SK-N-SH (cell line): ENCODE measurements around the gene KCNN3. TPM values are rescaled to one million over a fixed set of nuclear protein-coding genes. Genes with fewer than 3 reads are reported as not detected.

ENCODE experiments used
- CTCF ChIA-PET: fragments of 300-600, 350-600 bp; formaldehyde crosslinking; extraction: SDS; loops from one replicate; lab custom pipeline; 2021; lab: Yijun Ruan, JAX
- POLR2A ChIA-PET: fragments of 350-600 bp; sonication (Branson Sonifier 250); formaldehyde crosslinking; extraction: SDS; loops from one replicate; lab custom pipeline; 2020; ENCODE audit warnings: antibody characterized with exemption, inconsistent platforms; lab: Yijun Ruan, JAX
- DNase-seq: peaks from one replicate; pipeline ENCODE4 v3.0.0; 2012
- H2AFZ ChIP-seq: fragments of 200-600 bp; sonication (generic); 2 replicates; pipeline ENCODE4 v1.8.1; 2016; ENCODE audit warnings: antibody characterized with exemption, mild to moderate bottlenecking, low read depth
- H3F3A ChIP-seq: fragments of 200-600 bp; sonication (generic); replicated peaks from 2 replicates; pipeline ENCODE3; 2016; ENCODE audit warnings: antibody characterized with exemption, mild to moderate bottlenecking; ENCODE audit not compliant: insufficient read depth
- H3K27ac ChIP-seq, 2 experiments: fragments of 200-500 bp in 1 of 2; fragments of 200-600 bp in 1 of 2; sonication (Bioruptor generic) in 1 of 2; sonication (generic), shearing (Covaris generic) in 1 of 2; 2 replicates each; pipeline versions ENCODE4 v1.5.1 to v1.6.1; 2014 to 2016; ENCODE audit warnings: low read depth in 2 of 2, inconsistent platforms in 1 of 2, low read length in 1 of 2, mild to moderate bottlenecking in 1 of 2, mixed read lengths in 1 of 2
- H3K27me3 ChIP-seq: fragments of 200-600 bp; sonication (generic), shearing (Covaris generic); 2 replicates; pipeline ENCODE4 v1.6.1; 2016; ENCODE audit warnings: mixed run types; ENCODE audit not compliant: insufficient read depth
- H3K36me3 ChIP-seq, 2 experiments: fragments of 200-500 bp in 1 of 2; fragments of 200-600 bp in 1 of 2; sonication (Bioruptor generic) in 1 of 2; sonication (generic) in 1 of 2; replicated peaks in 1 of 2; 2 replicates each; pipeline versions ENCODE3 to v1.5.1; 2014 to 2016; ENCODE audit warnings: low read length in 1 of 2, mild to moderate bottlenecking in 1 of 2; ENCODE audit not compliant: insufficient read depth in 2 of 2, control insufficient read depth in 1 of 2
- H3K4me1 ChIP-seq, 2 experiments: fragments of 200-500 bp in 1 of 2; fragments of 200-600 bp in 1 of 2; sonication (Bioruptor generic) in 1 of 2; sonication (generic), shearing (Covaris generic) in 1 of 2; 2 replicates each; pipeline versions ENCODE4 v1.5.1 to v1.6.1; 2014 to 2016; ENCODE audit warnings: low read depth in 1 of 2, low read length in 1 of 2, mixed run types in 1 of 2; ENCODE audit not compliant: insufficient read depth in 2 of 2, control insufficient read depth in 1 of 2
- H3K4me2 ChIP-seq: fragments of 200-600 bp; sonication (generic), shearing (Covaris generic); 2 replicates; pipeline ENCODE4 v1.6.1; 2017; ENCODE audit warnings: mixed run types
- H3K4me3 ChIP-seq, 2 experiments: fragments of 200-500 bp in 1 of 2; fragments of 200-600 bp in 1 of 2; sonication (Bioruptor generic) in 1 of 2; sonication (generic), shearing (Covaris generic) in 1 of 2; 2 replicates each; pipeline versions ENCODE4 v1.5.1 to v1.8.1; 2014 to 2016; ENCODE audit warnings: low read depth in 2 of 2, inconsistent platforms in 1 of 2, low read length in 1 of 2, mild to moderate bottlenecking in 1 of 2, mixed read lengths in 1 of 2, moderate library complexity in 1 of 2
- H3K79me2 ChIP-seq: fragments of 200-600 bp; sonication (generic); 2 replicates; pipeline ENCODE4 v1.8.1; 2017; ENCODE audit warnings: mild to moderate bottlenecking; ENCODE audit not compliant: insufficient read depth
- H3K9ac ChIP-seq: fragments of 200-600 bp; sonication (generic); 2 replicates; pipeline ENCODE4 v1.6.1; 2017; ENCODE audit warnings: mixed run types
- H3K9me2 ChIP-seq: fragments of 200-600 bp; sonication (generic); 2 replicates; pipeline ENCODE4 v1.6.1; 2017; ENCODE audit warnings: mixed run types
- H3K9me3 ChIP-seq: fragments of 200-600 bp; sonication (generic); 2 replicates; pipeline ENCODE4 v1.6.1; 2017; ENCODE audit warnings: mixed run types, mild to moderate bottlenecking, moderate library complexity
- H4K20me1 ChIP-seq: fragments of 200-600 bp; sonication (generic); 2 replicates; pipeline ENCODE4 v1.6.1; 2017; ENCODE audit warnings: mild to moderate bottlenecking, mixed run types; ENCODE audit not compliant: insufficient read depth
- ELF1 ChIP-seq: IDR thresholded peaks from 2 replicates; pipeline ENCODE4 v1.4.0; 2012
- FOXM1 ChIP-seq: IDR thresholded peaks from 2 replicates; pipeline ENCODE4 v1.4.0; 2012; ENCODE audit warnings: low read depth, mild to moderate bottlenecking
- JUND ChIP-seq: IDR thresholded peaks from 2 replicates; pipeline ENCODE4 v1.4.0; 2012
- MAX ChIP-seq: IDR thresholded peaks from 2 replicates; pipeline ENCODE4 v1.4.0; 2012; ENCODE audit warnings: low read depth
- MXI1 ChIP-seq: IDR thresholded peaks from 2 replicates; pipeline ENCODE4 v1.6.1; 2012; ENCODE audit warnings: mild to moderate bottlenecking, low read depth, low read length, improper control_type of control experiment
- POLR2AphosphoS5 ChIP-seq: IDR thresholded peaks from 2 replicates; pipeline ENCODE4 v1.6.1; 2012; ENCODE audit warnings: low read depth, low read length
- RAD21 ChIP-seq: IDR thresholded peaks from 2 replicates; pipeline ENCODE4 v1.6.1; 2012; ENCODE audit warnings: mild to moderate bottlenecking, low read length
- RCOR1 ChIP-seq: fragments of 150-350 bp; IDR thresholded peaks from 2 replicates; pipeline ENCODE4 v1.6.1; 2017; ENCODE audit warnings: antibody characterized with exemption, low read length
- RFX5 ChIP-seq: IDR thresholded peaks from 2 replicates; pipeline ENCODE4 v1.6.1; 2012; ENCODE audit warnings: mild to moderate bottlenecking, improper control_type of control experiment, low read length
- SMC3 ChIP-seq: IDR thresholded peaks from 2 replicates; pipeline ENCODE4 v1.6.1; 2012; ENCODE audit warnings: low read depth, low read length, improper control_type of control experiment
- TAF1 ChIP-seq: IDR thresholded peaks from 2 replicates; pipeline ENCODE4 v1.6.1; 2012; ENCODE audit warnings: low read depth, mild to moderate bottlenecking, low read length, moderate library complexity, borderline replicate concordance
- TCF12 ChIP-seq: IDR thresholded peaks from 2 replicates; pipeline ENCODE4 v1.4.0; 2012
- TEAD4 ChIP-seq: IDR thresholded peaks from 2 replicates; pipeline ENCODE4 v1.4.0; 2012; ENCODE audit warnings: mild to moderate bottlenecking, borderline replicate concordance; ENCODE audit not compliant: insufficient read depth
- YY1 ChIP-seq: IDR thresholded peaks from 2 replicates; pipeline ENCODE4 v1.4.0; 2012; ENCODE audit warnings: low read depth, mild to moderate bottlenecking
- ZBTB33 ChIP-seq: IDR thresholded peaks from 2 replicates; pipeline ENCODE4 v1.4.0; 2012; ENCODE audit warnings: low read depth, borderline replicate concordance
- WGBS: methylation state at CpG from one replicate; pipeline ENCODE4 v1.1.6; 2017; ENCODE audit warnings: low lambda C conversion rate; 5-methylcytosine and 5-hydroxymethylcytosine counted together
- polyA plus RNA-seq, 3 experiments: library from polyadenylated mRNA; depleted of rRNA; stranded (reverse); fragments of >200 nt; gene quantifications; 2 replicates each; pipeline ENCODE4 v1.2.3, GENCODE V29; 2012
- TF ChIP-seq, protein P1 (sequence below): fragments of 150-350 bp; IDR thresholded peaks from 2 replicates; pipeline ENCODE4 v1.6.1; 2017; ENCODE audit warnings: antibody characterized with exemption, low read length, low read depth, borderline replicate concordance

KCNN3 gene
- polyA plus RNA-seq, 1 of the 3 experiments (the other 2 are of a cell fraction): 0.16 TPM

DNA sequence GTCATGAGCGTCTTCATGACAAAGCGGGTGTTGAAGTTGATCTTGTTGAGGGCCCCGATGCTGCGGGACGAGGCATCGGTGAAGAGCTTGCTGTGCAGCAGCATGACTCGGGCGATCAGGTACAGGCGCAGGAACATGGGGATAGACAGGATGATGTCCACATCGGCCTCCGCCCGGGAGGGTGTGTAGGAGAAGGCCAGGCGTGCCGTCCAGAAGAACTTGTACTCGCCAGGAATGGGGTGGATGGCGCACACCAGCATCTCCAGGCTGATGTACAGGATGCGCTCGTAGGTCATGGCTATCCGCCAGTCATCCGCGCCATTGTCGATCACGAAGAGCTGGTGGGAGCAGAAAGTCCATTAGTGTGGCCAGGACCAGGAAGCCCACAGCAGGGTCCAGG, 98.0 kb downstream of the KCNN3 start:
- no peaks in the 10 kb centered on the region for H3F3A ChIP-seq
- no peak overlapping the region for H2AFZ ChIP-seq
- CTCF ChIA-PET: interaction anchor here (0.7 to 4.8 kb wide), 4 partner anchors 12 to 293 kb away, joined by 3 to 32 read pairs (median 3); no protein-coding TSS in a partner anchor

GRCh38 chr1:154770897-154771594, 99.0 kb downstream of the KCNN3 start:
- 72% methylated on average over 4 of the region's 4 CpGs for WGBS
- ChIA-PET CTCF (interaction anchor here (0.8 to 4.8 kb wide), 5 partner anchors 11 to 290 kb away, joined by 3 to 32 read pairs (median 5); no protein-coding TSS in a partner anchor), POLR2A (no interaction called here)
- H3K9ac ChIP-seq: no peak overlapping the region
- no peaks in the 10 kb centered on the region for H3K9me2 ChIP-seq
- H3K4me1 ChIP-seq: peaks cover 0 to 23% of the 10 kb centered on the region in 2 experiments; a peak in 2 of 4 replicates
- no peak overlapping the region for H2AFZ ChIP-seq
- no peaks in the 10 kb centered on the region for H3K79me2 ChIP-seq
- H3K9me3 ChIP-seq: no peaks in the 10 kb centered on the region
- no peak overlapping the region for H3K4me2 ChIP-seq
- no peak overlapping the region for H3K27ac ChIP-seq
- no peaks in the 10 kb centered on the region; the same call in 1 of the 2 replicates for H3K27me3 ChIP-seq
- H3F3A ChIP-seq: no peaks in the 10 kb centered on the region
- H3K36me3 ChIP-seq: no peaks in the 10 kb centered on the region
- no peak for DNase-seq
- no peaks in the 10 kb centered on the region for H4K20me1 ChIP-seq
- TF ChIP-seq MXI1 (no peak), JUND (no peak), RFX5 (no peak), RAD21 (no peak), SMC3 (no peak)
- TF ChIP-seq, all 33 proteins: peak for 0
- no peak overlapping the region for H3K4me3 ChIP-seq

More for the DNA sequence above, 98.0 kb downstream of the KCNN3 start:
- Histone ChIP-seq H3K27me3 (no peaks in the 10 kb centered on the region; the same call in 1 of the 2 replicates), H3K9me3 (no peaks in the 10 kb centered on the region), H3K79me2 (no peaks in the 10 kb centered on the region), H3K27ac (no peak overlapping the region), H3K9ac (no peak overlapping the region), H4K20me1 (no peaks in the 10 kb centered on the region), H3K36me3 (no peaks in the 10 kb centered on the region)
- POLR2A ChIA-PET: no interaction called here
- DNase-seq: no peak
- TF ChIP-seq TAF1 (no peak), MAX (no peak)
- TF ChIP-seq, all 33 proteins: peak for 0
- H3K9me2 ChIP-seq: no peaks in the 10 kb centered on the region
- peaks cover 0 to 29% of the 10 kb centered on the region in 2 experiments; a peak in 2 of 4 replicates for H3K4me1 ChIP-seq
- H3K4me3 ChIP-seq: no peak overlapping the region
- no peak overlapping the region for H3K4me2 ChIP-seq
- 81% methylated on average over 23 of the region's 23 CpGs for WGBS

DNA sequence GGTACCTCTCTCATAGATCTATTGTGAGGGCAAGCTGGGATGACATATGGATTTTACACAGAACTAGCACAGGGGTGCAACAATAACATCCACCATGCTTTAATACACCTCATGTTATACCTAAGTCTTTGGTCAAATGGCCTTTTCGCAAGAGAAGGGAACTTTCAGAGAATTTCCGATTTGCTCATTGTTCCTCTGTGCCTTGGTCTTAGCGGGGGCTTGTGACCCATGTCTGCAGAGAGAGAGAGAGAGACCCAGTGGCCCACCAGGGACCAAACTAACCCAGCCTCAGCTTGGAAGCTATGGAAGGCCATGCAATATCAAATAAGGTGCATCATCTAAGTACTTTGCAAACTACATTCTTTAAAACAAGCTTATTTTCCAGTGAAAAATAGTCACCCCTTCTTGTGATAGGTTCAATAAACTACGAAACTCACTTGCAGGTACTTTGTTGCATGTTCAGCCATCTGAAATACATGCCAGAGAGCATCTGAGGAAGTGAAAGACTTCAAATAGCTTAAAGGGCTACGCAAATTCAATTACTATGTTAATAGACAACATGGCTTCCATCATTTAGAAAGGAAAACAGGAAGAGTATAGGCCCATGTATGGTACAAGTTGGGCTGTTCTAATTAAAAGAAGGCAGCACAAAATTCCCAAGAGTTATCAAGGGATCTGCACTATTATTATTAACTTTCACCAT, 100.7 kb downstream of the KCNN3 start:
- Histone ChIP-seq H3F3A (no peaks in the 10 kb centered on the region), H3K9me2 (no peaks in the 10 kb centered on the region), H3K4me2 (no peak overlapping the region), H3K36me3 (no peaks in the 10 kb centered on the region), H3K4me1 (peaks cover 0 to 7% of the 10 kb centered on the region in 2 experiments; a peak in 2 of 4 replicates), H3K4me3 (no peak overlapping the region), H3K27ac (no peak overlapping the region), H3K9ac (no peak overlapping the region), H2AFZ (no peak overlapping the region), H3K9me3 (no peaks in the 10 kb centered on the region), H4K20me1 (no peaks in the 10 kb centered on the region), H3K27me3 (peaks cover 10% of the 10 kb centered on the region; the same call in 1 of the 2 replicates), H3K79me2 (no peaks in the 10 kb centered on the region)
- WGBS: 74% methylated on average over 5 of the region's 5 CpGs
- no peak for DNase-seq
- ChIA-PET POLR2A (no interaction called here), CTCF (interaction anchor here (0.7 to 4.8 kb wide), 8 partner anchors 9 to 404 kb away, joined by 3 to 32 read pairs (median 4); partner anchors contain the start of gene KRTCAP2)
- TF ChIP-seq FOXM1 (no peak), TAF1 (no peak), TCF12 (no peak), ZBTB33 (no peak), ELF1 (no peak), YY1 (no peak), POLR2AphosphoS5 (no peak), SMC3 (no peak), RCOR1 (no peak), TEAD4 (no peak)
- TF ChIP-seq, protein P1, sequence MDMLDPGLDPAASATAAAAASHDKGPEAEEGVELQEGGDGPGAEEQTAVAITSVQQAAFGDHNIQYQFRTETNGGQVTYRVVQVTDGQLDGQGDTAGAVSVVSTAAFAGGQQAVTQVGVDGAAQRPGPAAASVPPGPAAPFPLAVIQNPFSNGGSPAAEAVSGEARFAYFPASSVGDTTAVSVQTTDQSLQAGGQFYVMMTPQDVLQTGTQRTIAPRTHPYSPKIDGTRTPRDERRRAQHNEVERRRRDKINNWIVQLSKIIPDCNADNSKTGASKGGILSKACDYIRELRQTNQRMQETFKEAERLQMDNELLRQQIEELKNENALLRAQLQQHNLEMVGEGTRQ: no peak
